ENCODE measurements around the gene LRG1.

LRG1 gene

DNA sequence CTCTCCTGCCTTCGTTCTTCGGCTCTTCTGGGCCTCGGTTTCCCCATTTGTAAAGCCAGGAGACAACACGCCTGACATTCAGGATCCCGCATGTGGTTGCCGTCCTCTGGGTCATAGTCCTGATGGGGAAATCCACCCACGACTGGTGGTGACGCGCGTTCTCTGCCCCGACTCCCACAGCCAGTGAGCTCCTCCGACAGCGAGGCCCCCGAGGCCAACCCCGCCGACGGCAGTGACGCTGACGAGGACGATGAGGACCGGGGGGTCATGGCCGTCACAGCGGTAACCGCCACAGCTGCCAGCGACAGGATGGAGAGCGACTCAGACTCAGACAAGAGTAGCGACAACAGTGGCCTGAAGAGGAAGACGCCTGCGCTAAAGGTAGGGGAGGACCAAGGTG is 51.3 kb downstream of the LRG1 start:
- TF ChIP-seq, protein P1, sequence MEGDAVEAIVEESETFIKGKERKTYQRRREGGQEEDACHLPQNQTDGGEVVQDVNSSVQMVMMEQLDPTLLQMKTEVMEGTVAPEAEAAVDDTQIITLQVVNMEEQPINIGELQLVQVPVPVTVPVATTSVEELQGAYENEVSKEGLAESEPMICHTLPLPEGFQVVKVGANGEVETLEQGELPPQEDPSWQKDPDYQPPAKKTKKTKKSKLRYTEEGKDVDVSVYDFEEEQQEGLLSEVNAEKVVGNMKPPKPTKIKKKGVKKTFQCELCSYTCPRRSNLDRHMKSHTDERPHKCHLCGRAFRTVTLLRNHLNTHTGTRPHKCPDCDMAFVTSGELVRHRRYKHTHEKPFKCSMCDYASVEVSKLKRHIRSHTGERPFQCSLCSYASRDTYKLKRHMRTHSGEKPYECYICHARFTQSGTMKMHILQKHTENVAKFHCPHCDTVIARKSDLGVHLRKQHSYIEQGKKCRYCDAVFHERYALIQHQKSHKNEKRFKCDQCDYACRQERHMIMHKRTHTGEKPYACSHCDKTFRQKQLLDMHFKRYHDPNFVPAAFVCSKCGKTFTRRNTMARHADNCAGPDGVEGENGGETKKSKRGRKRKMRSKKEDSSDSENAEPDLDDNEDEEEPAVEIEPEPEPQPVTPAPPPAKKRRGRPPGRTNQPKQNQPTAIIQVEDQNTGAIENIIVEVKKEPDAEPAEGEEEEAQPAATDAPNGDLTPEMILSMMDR (IDR thresholded peaks at IDR 0.05; ENCODE audit: low read depth, low read length) = no peak
- in situ Hi-C loops (cut with HindIII; ENCODE audit: low sequenced_read_pairs) = no loop called here
- H3K4me3 ChIP-seq (ENCODE audit: low read depth, low read length) = no peak overlapping the region
- no peak for DNase-seq (ENCODE audit: low read depth, low spot score)

DNA sequence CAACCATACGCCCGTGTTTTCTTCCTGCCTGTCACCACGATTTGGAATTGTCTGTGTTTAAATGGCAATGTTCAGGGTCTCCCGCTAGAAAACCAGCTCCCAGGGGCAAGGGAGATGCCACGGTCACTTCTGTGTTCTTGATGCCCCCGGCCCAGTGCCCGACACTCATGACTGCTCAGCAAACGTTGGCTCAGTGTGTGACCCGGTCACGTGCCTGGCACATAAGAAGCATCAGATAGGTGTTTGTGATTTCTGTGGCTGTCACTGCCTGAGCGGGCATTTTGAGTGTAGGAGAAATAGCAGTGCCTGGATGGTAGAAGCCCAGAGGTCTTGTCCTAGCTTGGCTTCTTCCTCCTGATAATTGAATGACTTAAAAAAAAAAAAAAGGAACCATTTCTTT is 52.3 kb downstream of the LRG1 start:
- no peak for DNase-seq (ENCODE audit: low read depth, low spot score)
- in situ Hi-C loops (cut with HindIII; ENCODE audit: low sequenced_read_pairs) = no loop called here
- H3K4me3 ChIP-seq (ENCODE audit: low read depth, low read length) = no peak overlapping the region
- TF ChIP-seq, protein P1 (IDR thresholded peaks at IDR 0.05; ENCODE audit: low read depth, low read length) = no peak

Measured in astrocyte of the spinal cord (primary cell).